ENCODE data around the gene PCNX3. TPM values are rescaled to one million over a fixed set of nuclear protein-coding genes. Genes with fewer than 3 reads are reported as not detected.
A peak's percentile ranks its signal among the peaks of the same experiment; 100 is the strongest.

The PCNX3 gene
- total RNA-seq, 1 experiment from 2014 or later: 50.4 TPM

GRCh38 chr11:65663639-65664200 lies 48.1 kb downstream of the PCNX3 start:
- peak; percentile 48 for ATAC-seq
- BruUV-seq (replicated peaks): no TSS peak
- POLR2A ChIA-PET: interaction anchor here (1.1 to 3.1 kb wide), 3 partner anchors 11 to 48 kb away, joined by 4 to 24 read pairs (median 5); partner anchors contain the start of gene PCNX3

GRCh38 chr11:65672180-65672860 lies 56.7 kb downstream of the PCNX3 start:
- BruUV-seq (replicated peaks): no TSS peak
- ChIA-PET POLR2A (no interaction called here), RAD21 (ENCODE audit: low non-redundant PET in 1 of 2, low total read pairs in 2 of 2, uncharacterized antibody in 2 of 2, unreplicated experiment in 2 of 2) (no interaction called here), CTCF (no interaction called here)
- H3K9me3 ChIP-seq (ENCODE audit: control insufficient read depth in 1 of 2, insufficient read depth in 1 of 2, low read depth in 1 of 2, low read length in 2 of 2): no peaks in the 10 kb centered on the region
- no peaks in the 10 kb centered on the region for H3K27me3 ChIP-seq (ENCODE audit: insufficient read depth, low read length)
- ATAC-seq (no peak), DNase-seq (ENCODE audit: low read depth, low spot score) (no peak)
- TF ChIP-seq FOSL1 (IDR thresholded peaks at IDR 0.05; ENCODE audit: low read depth) (no peak), SRF (IDR thresholded peaks at IDR 0.05; ENCODE audit: low read depth) (no peak), EZH2phosphoT487 (IDR thresholded peaks at IDR 0.05; ENCODE audit: borderline replicate concordance) (no peak), ZNF274 (IDR thresholded peaks at IDR 0.05; ENCODE audit: low read depth, low read length) (no peak), JUND (IDR thresholded peaks at IDR 0.05) (no peak), SIN3A (IDR thresholded peaks at IDR 0.05; ENCODE audit: low read depth) (no peak), CTCF (IDR thresholded peaks at IDR 0.05 in 2 of 3, conservative IDR thresholded peaks at IDR 0.05 in 1 of 3; ENCODE audit: borderline replicate concordance in 1 of 3, insufficient read depth in 1 of 3, low read depth in 2 of 3, low read length in 2 of 3) (no peak), ELF1 (IDR thresholded peaks at IDR 0.05; ENCODE audit: borderline replicate concordance, low read depth) (no peak), ZFX (IDR thresholded peaks at IDR 0.05) (no peak), POLR2A (IDR thresholded peaks at IDR 0.05; ENCODE audit: borderline replicate concordance, extremely low read depth, insufficient read depth, insufficient read length) (no peak), POLR2AphosphoS5 (IDR thresholded peaks at IDR 0.05; ENCODE audit: low read depth, low read length) (no peak), CEBPB (IDR thresholded peaks at IDR 0.05; ENCODE audit: low read depth) (no peak), MAX (IDR thresholded peaks at IDR 0.05) (no peak), YY1 (IDR thresholded peaks at IDR 0.05; ENCODE audit: extremely low read depth, insufficient replicate concordance, low read depth, low read length) (no peak), ATF3 (IDR thresholded peaks at IDR 0.05) (no peak)
- intact Hi-C loops (cut with micrococcal nuclease): no loop called here
- no peak overlapping the region for H3K4me3 ChIP-seq (replicated peaks in 1 of 2; ENCODE audit: low read depth in 1 of 2, low read length in 2 of 2)
- no peak overlapping the region for H3K9ac ChIP-seq (ENCODE audit: low read length)
- no peaks in the 10 kb centered on the region for H3K4me1 ChIP-seq (ENCODE audit: control insufficient read depth in 1 of 2, insufficient read depth in 2 of 2, low read length in 2 of 2)
- H3K9me2 ChIP-seq (ENCODE audit: insufficient read depth): no peaks in the 10 kb centered on the region
- no peaks in the 10 kb centered on the region for H3K36me3 ChIP-seq (ENCODE audit: control insufficient read depth in 1 of 2, insufficient read depth in 2 of 2, low read length in 2 of 2)
- no peaks in the 10 kb centered on the region for H3K79me2 ChIP-seq (ENCODE audit: insufficient read depth, low read length)
- H3K4me2 ChIP-seq (ENCODE audit: low read length): no peak overlapping the region
- H4K20me1 ChIP-seq (ENCODE audit: insufficient read depth): no peaks in the 10 kb centered on the region
- no peak overlapping the region for H2AFZ ChIP-seq (ENCODE audit: low read depth, low read length, poor library complexity, severe bottlenecking)
- no peak overlapping the region for H3K27ac ChIP-seq (ENCODE audit: low read depth, low read length)

More at GRCh38 chr11:65663639-65664200, 48.1 kb downstream of the PCNX3 start:
- H3K9ac ChIP-seq (ENCODE audit: low read length): peak overlapping the region; percentile 95
- peak overlapping the region; percentile 88 for H3K4me2 ChIP-seq (ENCODE audit: low read length)
- H4K20me1 ChIP-seq (ENCODE audit: insufficient read depth): no peaks in the 10 kb centered on the region
- TF ChIP-seq SIN3A (IDR thresholded peaks at IDR 0.05; ENCODE audit: low read depth) (peak; percentile 31; the same call in 1 of the 2 replicates), POLR2AphosphoS5 (IDR thresholded peaks at IDR 0.05; ENCODE audit: low read depth, low read length) (no peak), SRF (IDR thresholded peaks at IDR 0.05; ENCODE audit: low read depth) (no peak), EGR1 (IDR thresholded peaks at IDR 0.05; ENCODE audit: low read depth) (peak; percentile 61; the same call in 1 of the 2 replicates), ATF3 (IDR thresholded peaks at IDR 0.05) (no peak), RAD21 (IDR thresholded peaks at IDR 0.05; ENCODE audit: low read depth) (no peak)
- peaks cover 17 to 24% of the 10 kb centered on the region in 2 experiments for H3K4me1 ChIP-seq (ENCODE audit: control insufficient read depth in 1 of 2, insufficient read depth in 2 of 2, low read length in 2 of 2)
- H3K4me3 ChIP-seq (replicated peaks in 1 of 2; ENCODE audit: low read depth in 1 of 2, low read length in 2 of 2): peak overlapping the region; percentile 86 to 100
- peaks cover 18 to 25% of the 10 kb centered on the region in 2 experiments; a peak in 3 of 4 replicates for H3K36me3 ChIP-seq (ENCODE audit: control insufficient read depth in 1 of 2, insufficient read depth in 2 of 2, low read length in 2 of 2)
- peak overlapping the region; percentile 95 for H3K27ac ChIP-seq (ENCODE audit: low read depth, low read length)
- no peaks in the 10 kb centered on the region for H3K9me2 ChIP-seq (ENCODE audit: insufficient read depth)
- no peaks in the 10 kb centered on the region for H3K9me3 ChIP-seq (ENCODE audit: control insufficient read depth in 1 of 2, insufficient read depth in 1 of 2, low read depth in 1 of 2, low read length in 2 of 2)
- CTCF ChIA-PET: interaction anchor here (0.7 to 1.4 kb wide), 5 partner anchors 26 to 196 kb away, joined by 3 to 4 read pairs (median 4); partner anchors contain the start of genes KAT5, MUS81 and SIPA1
- RAD21 ChIA-PET (ENCODE audit: low non-redundant PET in 1 of 2, low total read pairs in 2 of 2, uncharacterized antibody in 2 of 2, unreplicated experiment in 2 of 2): interaction anchor here (0.6 to 1.0 kb wide), 2 partner anchors 38 to 124 kb away, joined by 6 to 7 read pairs; no protein-coding TSS in a partner anchor
- H3K79me2 ChIP-seq (ENCODE audit: insufficient read depth, low read length): peaks cover 35% of the 10 kb centered on the region
- no peak for DNase-seq (ENCODE audit: low read depth, low spot score)
- intact Hi-C loops (cut with micrococcal nuclease): no loop called here
- H2AFZ ChIP-seq (ENCODE audit: low read depth, low read length, poor library complexity, severe bottlenecking): peak overlapping the region; percentile 2
- no peaks in the 10 kb centered on the region for H3K27me3 ChIP-seq (ENCODE audit: insufficient read depth, low read length)

Measured in HCT116 (cell line).